NCI-H2171 (cell line): ENCODE results near the gene MLIP.
"Not testable (repeated sequence)": the region's sequence is repeated elsewhere in the genome, so short reads cannot be mapped to it uniquely, and the experiment has no call there.

Source experiments
- DNase-seq: peaks from one replicate; lab custom pipeline; 2025; lab: John Stamatoyannopoulos, UW

Gene MLIP

GRCh38 chr6:54151861-54152260 lies 40.6 kb downstream of the MLIP start:
- DNase-seq: no peak

- DNase-seq: no peak
Measured at GRCh38 chr6:54156650-54157250, 45.5 kb downstream of the MLIP start.

- no peak for DNase-seq
Measured at GRCh38 chr6:54157405-54157804, 46.2 kb downstream of the MLIP start.

GRCh38 chr6:54173089-54173488 lies 61.8 kb downstream of the MLIP start:
- no peak for DNase-seq

GRCh38 chr6:54179152-54179551 lies 67.9 kb downstream of the MLIP start:
- DNase-seq: no peak

GRCh38 chr6:54183616-54184015 lies 72.4 kb downstream of the MLIP start:
- no peak for DNase-seq

GRCh38 chr6:54185885-54186284 lies 74.6 kb downstream of the MLIP start:
- no peak for DNase-seq

GRCh38 chr6:54188846-54189245 lies 77.6 kb downstream of the MLIP start:
- no peak for DNase-seq

GRCh38 chr6:54191461-54191860 lies 80.2 kb downstream of the MLIP start:
- no peak for DNase-seq

GRCh38 chr6:54192993-54193392 lies 81.8 kb downstream of the MLIP start:
- no peak for DNase-seq

GRCh38 chr6:54193560-54193959 lies 82.3 kb downstream of the MLIP start:
- DNase-seq: no peak

- no peak for DNase-seq
Measured at GRCh38 chr6:54194067-54194466, 82.8 kb downstream of the MLIP start.

GRCh38 chr6:54195637-54196036 lies 84.4 kb downstream of the MLIP start:
- DNase-seq: no peak

GRCh38 chr6:54196905-54197304 lies 85.7 kb downstream of the MLIP start:
- DNase-seq: no peak

GRCh38 chr6:54198134-54198533 lies 86.9 kb downstream of the MLIP start:
- no peak for DNase-seq

- DNase-seq: not testable (repeated sequence)
Measured at GRCh38 chr6:54203474-54204035, 92.3 kb downstream of the MLIP start.

GRCh38 chr6:54204921-54205591 lies 93.8 kb downstream of the MLIP start:
- no peak for DNase-seq

GRCh38 chr6:54206510-54206909 lies 95.3 kb downstream of the MLIP start:
- no peak for DNase-seq

- not testable (repeated sequence) for DNase-seq
Measured at GRCh38 chr6:54209983-54210382, 98.7 kb downstream of the MLIP start.

GRCh38 chr6:54214286-54214685 lies 103.0 kb downstream of the MLIP start:
- no peak for DNase-seq

- no peak for DNase-seq
Measured at GRCh38 chr6:54216336-54216735, 105.1 kb downstream of the MLIP start.

GRCh38 chr6:54217018-54217417 lies 105.8 kb downstream of the MLIP start:
- no peak for DNase-seq

- no peak for DNase-seq
Measured at GRCh38 chr6:54222217-54222616, 111.0 kb downstream of the MLIP start.

GRCh38 chr6:54232703-54233102 lies 121.5 kb downstream of the MLIP start:
- DNase-seq: no peak
